ENCODE results near the gene KLHDC3.
A peak's percentile ranks its signal among the peaks of the same experiment; 100 is the strongest.
"Not testable (repeated sequence)": the region's sequence is repeated elsewhere in the genome, so short reads cannot be mapped to it uniquely, and the experiment has no call there.

KLHDC3 gene

DNA sequence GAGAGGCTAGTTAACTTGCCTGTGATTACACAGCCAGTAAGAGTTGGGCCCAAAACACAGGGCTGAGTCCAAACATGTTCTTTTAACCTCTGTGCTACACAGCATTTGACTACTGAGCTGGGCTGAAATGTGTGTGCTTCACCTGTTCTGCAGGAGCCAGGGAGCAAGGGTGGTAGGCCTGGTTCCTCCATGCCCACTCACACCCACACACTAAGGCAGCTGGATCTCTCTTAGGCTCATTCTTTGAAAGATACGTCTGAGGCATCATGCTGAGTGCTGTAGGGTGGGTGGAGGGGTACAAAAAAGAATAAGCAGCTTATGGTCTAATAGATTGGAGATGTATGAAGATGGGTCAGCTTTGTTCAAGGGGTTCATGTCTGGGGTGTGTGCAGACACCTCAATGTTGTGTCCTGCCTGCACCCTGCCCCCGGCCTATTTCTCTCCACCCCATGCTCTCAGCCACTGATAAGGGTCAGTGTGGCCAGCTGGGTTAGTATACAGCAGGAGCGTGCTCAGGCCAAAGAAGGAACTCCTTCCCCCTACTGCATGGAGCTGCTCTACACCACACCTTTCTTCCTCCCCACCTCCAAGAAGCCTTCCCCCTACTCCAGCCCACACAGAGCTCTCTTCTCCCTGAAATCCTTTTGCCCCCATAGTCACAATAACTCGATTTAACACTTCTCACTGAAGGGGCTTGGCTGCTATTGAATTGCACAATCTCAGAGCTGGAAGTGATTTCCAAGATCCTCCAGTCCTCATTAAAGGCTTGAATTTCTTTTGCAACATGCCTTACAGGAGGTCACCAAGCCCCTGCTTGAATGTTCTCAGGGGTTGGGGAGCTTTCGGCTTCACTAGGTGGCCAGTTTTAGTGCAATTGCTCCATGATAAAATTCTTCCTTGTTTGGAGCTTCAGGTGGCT lies 26.3 kb upstream of the KLHDC3 start:
- DNase-seq (ENCODE audit: low read depth): no peak
- H3K4me3 ChIP-seq (ENCODE audit: low read depth, low read length): no peak overlapping the region
- TF ChIP-seq, protein P1, sequence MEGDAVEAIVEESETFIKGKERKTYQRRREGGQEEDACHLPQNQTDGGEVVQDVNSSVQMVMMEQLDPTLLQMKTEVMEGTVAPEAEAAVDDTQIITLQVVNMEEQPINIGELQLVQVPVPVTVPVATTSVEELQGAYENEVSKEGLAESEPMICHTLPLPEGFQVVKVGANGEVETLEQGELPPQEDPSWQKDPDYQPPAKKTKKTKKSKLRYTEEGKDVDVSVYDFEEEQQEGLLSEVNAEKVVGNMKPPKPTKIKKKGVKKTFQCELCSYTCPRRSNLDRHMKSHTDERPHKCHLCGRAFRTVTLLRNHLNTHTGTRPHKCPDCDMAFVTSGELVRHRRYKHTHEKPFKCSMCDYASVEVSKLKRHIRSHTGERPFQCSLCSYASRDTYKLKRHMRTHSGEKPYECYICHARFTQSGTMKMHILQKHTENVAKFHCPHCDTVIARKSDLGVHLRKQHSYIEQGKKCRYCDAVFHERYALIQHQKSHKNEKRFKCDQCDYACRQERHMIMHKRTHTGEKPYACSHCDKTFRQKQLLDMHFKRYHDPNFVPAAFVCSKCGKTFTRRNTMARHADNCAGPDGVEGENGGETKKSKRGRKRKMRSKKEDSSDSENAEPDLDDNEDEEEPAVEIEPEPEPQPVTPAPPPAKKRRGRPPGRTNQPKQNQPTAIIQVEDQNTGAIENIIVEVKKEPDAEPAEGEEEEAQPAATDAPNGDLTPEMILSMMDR (IDR thresholded peaks at IDR 0.05; ENCODE audit: control insufficient read depth, extremely low read depth, insufficient read depth): no peak

DNA sequence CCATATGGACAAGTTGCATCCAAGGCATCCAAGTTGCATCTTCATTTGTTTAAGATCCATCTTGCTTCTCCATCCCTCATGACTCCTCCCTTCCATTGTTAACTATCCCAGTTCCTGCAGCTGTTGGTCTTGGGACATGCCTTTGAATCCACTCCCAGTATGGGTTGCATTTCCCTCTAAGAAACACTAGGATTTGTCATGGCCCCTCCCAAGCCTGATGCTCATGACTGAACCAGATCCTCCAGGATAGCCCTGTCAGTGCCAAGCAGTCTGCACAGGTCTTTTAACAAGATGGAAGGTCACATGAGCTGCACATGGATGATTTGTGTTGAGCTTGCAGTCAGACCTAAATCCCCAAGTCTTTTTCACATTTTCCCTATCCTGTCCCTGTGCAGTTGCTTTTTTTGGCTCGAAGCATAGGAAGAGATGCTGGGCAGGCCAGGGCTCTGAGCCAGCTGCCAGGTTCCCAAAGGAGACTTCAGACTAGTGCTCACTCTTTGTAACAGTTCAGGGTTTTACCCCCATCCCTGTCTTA lies 25.5 kb upstream of the KLHDC3 start:
- DNase-seq (ENCODE audit: low read depth): no peak
- H3K4me3 ChIP-seq (ENCODE audit: low read depth, low read length): no peak overlapping the region
- TF ChIP-seq, protein P1 (IDR thresholded peaks at IDR 0.05; ENCODE audit: control insufficient read depth, extremely low read depth, insufficient read depth): no peak

DNA sequence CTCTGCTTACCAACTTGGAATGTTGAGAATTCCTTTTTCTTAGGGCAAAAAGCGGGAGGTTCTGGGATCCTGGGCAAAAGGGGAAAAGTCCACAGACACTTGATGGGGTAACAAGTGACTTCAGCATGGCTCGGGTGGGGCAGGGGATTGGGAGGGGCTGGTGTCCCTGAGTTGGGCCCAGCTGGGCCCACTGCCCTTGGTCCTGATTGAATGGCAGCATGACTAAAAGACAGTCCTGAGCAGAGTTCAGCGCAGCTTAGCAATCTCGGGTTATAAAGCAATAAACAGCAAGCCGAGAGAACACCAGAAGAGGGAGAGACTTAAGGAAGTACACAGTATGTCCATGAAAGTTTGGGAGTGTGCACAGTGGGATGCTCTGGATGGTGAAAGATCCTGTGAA lies 24.1 kb upstream of the KLHDC3 start:
- no peak overlapping the region for H3K4me3 ChIP-seq (ENCODE audit: low read depth, low read length)
- TF ChIP-seq, protein P1 (IDR thresholded peaks at IDR 0.05; ENCODE audit: control insufficient read depth, extremely low read depth, insufficient read depth): no peak
- DNase-seq (ENCODE audit: low read depth): no peak

DNA sequence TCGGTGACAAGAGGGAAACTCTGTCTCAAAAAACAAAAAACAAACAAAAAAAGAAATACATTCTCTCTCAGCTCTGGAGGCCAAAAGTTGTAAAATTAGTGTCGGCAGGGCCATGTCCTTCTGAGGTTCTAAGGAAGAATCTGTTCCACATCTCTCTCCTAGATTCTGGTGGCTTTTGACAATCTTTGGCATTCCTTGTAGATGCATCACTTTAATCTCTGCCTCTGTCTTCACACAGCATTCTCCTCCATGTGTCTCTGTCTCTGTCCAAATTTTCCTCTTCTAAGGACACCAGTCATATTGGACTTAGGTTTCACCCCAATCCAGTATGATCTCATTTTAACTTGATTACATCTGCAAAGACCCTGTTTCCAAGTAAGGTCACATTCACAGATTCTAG lies 20.6 kb upstream of the KLHDC3 start:
- no peak overlapping the region for H3K4me3 ChIP-seq (ENCODE audit: low read depth, low read length)
- DNase-seq (ENCODE audit: low read depth): no peak
- TF ChIP-seq, protein P1 (IDR thresholded peaks at IDR 0.05; ENCODE audit: control insufficient read depth, extremely low read depth, insufficient read depth): no peak

DNA sequence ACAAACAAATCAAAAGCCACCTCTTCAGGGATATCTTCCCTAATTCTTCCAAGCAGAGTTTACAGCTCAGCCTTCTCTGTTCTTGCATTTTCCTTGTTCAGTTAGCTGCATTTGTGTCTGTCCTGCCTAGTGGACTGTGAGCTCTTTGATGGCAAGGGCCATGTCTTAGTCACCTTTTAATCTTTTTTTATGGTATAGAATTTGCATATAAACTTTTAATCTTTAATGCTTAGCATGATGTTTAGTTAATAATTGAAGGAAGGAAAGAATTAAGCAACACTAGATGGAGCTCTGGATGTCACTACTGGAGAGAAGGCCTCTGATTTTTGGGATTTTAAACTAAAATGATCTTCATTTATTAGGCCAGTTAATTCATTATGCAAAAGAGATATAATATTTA lies 17.5 kb upstream of the KLHDC3 start:
- no peak for DNase-seq (ENCODE audit: low read depth)
- no peak overlapping the region for H3K4me3 ChIP-seq (ENCODE audit: low read depth, low read length)
- TF ChIP-seq, protein P1 (IDR thresholded peaks at IDR 0.05; ENCODE audit: control insufficient read depth, extremely low read depth, insufficient read depth): peak; percentile 28; the same call in 1 of the 2 replicates

DNA sequence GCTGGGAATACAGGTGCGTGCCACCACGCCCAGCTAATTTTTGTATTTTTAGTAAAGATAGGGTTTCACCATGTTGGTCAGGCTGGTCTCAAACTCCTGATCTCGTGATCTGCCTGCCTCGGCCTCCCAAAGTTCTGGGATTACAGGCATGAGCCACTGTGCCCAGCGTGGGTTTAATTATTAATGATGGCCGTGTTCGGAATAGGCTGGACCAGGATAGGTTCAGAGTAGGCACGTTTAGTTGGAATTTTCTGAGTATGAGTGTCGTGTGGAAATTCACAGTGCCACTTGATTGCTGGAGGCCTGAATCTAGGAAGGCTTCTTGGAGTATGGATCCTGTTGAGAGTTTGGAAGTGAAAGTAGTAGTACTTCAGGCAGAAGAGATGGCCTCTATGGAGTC lies 15.8 kb upstream of the KLHDC3 start:
- DNase-seq (ENCODE audit: low read depth); H3K4me3 ChIP-seq (ENCODE audit: low read depth, low read length): not testable (repeated sequence)

DNA sequence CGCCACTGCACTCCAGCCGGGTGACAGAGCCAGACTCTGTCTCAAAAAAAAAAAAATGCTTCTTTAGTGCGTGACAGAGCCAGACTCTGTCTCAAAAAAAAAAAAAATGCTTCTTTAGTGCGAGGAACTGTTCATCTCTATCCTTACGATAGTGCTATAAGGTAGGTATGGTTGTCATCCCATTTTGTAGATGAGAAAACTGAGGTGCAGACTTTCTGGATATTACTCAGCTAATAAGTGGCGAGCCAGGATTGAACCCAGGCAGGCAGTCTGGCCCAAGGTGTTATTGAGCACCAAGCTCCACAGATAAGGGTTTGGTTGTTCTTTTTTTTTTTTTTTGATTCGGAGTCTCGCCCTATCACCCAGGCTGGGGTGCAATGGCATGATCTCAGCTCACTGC lies 12.2 kb upstream of the KLHDC3 start:
- TF ChIP-seq, protein P1 (IDR thresholded peaks at IDR 0.05; ENCODE audit: control insufficient read depth, extremely low read depth, insufficient read depth): no peak
- H3K4me3 ChIP-seq (ENCODE audit: low read depth, low read length): no peak overlapping the region
- DNase-seq (ENCODE audit: low read depth): no peak

Data from LNCaP clone FGC (cell line).